Stimulated activated CD8-positive, alpha-beta memory T cell treated with anti-CD3 and anti-CD28 coated beads, Interleukin-12 subunit alpha, Interleukin-12 subunit beta, amount 100 ng/mL, for 1 hour (primary cell): ENCODE results near the gene GPR146.

Experiments used
- DNase-seq: peaks from one replicate; pipeline ENCODE4 v3.0.0-alpha.2; 2020; ENCODE audit warnings: low read depth

The GPR146 gene

GRCh38 chr7:1078519-1078918 is 34.2 kb downstream of the GPR146 start:
- DNase-seq = no peak

- no peak for DNase-seq
Observed at GRCh38 chr7:1078985-1079384, 34.6 kb downstream of the GPR146 start.

GRCh38 chr7:1079546-1079945 is 35.2 kb downstream of the GPR146 start:
- DNase-seq = no peak

GRCh38 chr7:1080252-1080920 is 36.0 kb downstream of the GPR146 start:
- no peak for DNase-seq

GRCh38 chr7:1080921-1081255 is 36.5 kb downstream of the GPR146 start:
- DNase-seq = no peak

- no peak for DNase-seq
Observed at GRCh38 chr7:1081336-1081735, 37.0 kb downstream of the GPR146 start.

- no peak for DNase-seq
Observed at GRCh38 chr7:1081931-1082401, 37.6 kb downstream of the GPR146 start.

GRCh38 chr7:1083729-1084657 is 39.6 kb downstream of the GPR146 start:
- no peak for DNase-seq

GRCh38 chr7:1085266-1085665 is 40.9 kb downstream of the GPR146 start:
- DNase-seq = no peak

- no peak for DNase-seq
Observed at GRCh38 chr7:1085910-1086421, 41.6 kb downstream of the GPR146 start.

GRCh38 chr7:1086588-1087464 is 42.5 kb downstream of the GPR146 start:
- DNase-seq = peak; percentile 63

- no peak for DNase-seq
Observed at GRCh38 chr7:1087465-1087814, 43.1 kb downstream of the GPR146 start.

GRCh38 chr7:1087952-1088920 is 43.9 kb downstream of the GPR146 start, which contains the start of gene GPER1:
Gene GPER1 (plus strand): TSS chr7:1088113. CDS start chr7:1091729, 3,616 bp downstream.
- no peak for DNase-seq

- DNase-seq = no peak
Observed at GRCh38 chr7:1090236-1090635, 45.9 kb downstream of the GPR146 start.

GRCh38 chr7:1090686-1091643 is 46.6 kb downstream of the GPR146 start:
- no peak for DNase-seq

GRCh38 chr7:1091644-1092027 is 47.3 kb downstream of the GPR146 start:
- no peak for DNase-seq

- DNase-seq = no peak
Observed at GRCh38 chr7:1092161-1092632, 47.9 kb downstream of the GPR146 start.

GRCh38 chr7:1092806-1093501 is 48.6 kb downstream of the GPR146 start:
- DNase-seq = no peak

GRCh38 chr7:1093502-1093843 is 49.1 kb downstream of the GPR146 start:
- DNase-seq = no peak
